CD8-positive, alpha-beta memory T cell (primary cell): ENCODE measurements around the gene GNA15. TPM values are rescaled to one million over a fixed set of nuclear protein-coding genes. Genes with fewer than 3 reads are reported as not detected.

Source experiments
- CTCF ChIA-PET: fragments of 350-600 bp; sonication (Branson Sonifier 250); formaldehyde crosslinking; loops from one replicate; lab custom pipeline; 2021; ENCODE audit warnings: antibody characterized with exemption; lab: Charles Lee
- POLR2A ChIA-PET: fragments of 350-600 bp; sonication (Branson Sonifier 250); formaldehyde crosslinking; loops from one replicate; lab custom pipeline; 2021; ENCODE audit warnings: antibody characterized with exemption; lab: Charles Lee
- DNase-seq, 5 donors: peaks; one replicate each; pipeline versions ENCODE4 v3.0.0 to v3.0.0-alpha.2; 2020 to 2022; ENCODE audit warnings: mixed read lengths in 1 of 5
- H3K27ac ChIP-seq: one replicate; pipeline ENCODE4 v1.7.0; 2013; ENCODE audit warnings: low read depth, mild to moderate bottlenecking, low read length, moderate library complexity
- H3K27me3 ChIP-seq: 2 replicates; pipeline ENCODE4 v1.7.0; 2013; ENCODE audit warnings: low read length, mild to moderate bottlenecking; ENCODE audit not compliant: insufficient read depth, poor library complexity, severe bottlenecking
- H3K36me3 ChIP-seq: 2 replicates; pipeline ENCODE4 v1.7.0; 2013; ENCODE audit warnings: mild to moderate bottlenecking, low read length, moderate library complexity; ENCODE audit not compliant: insufficient read depth
- H3K4me1 ChIP-seq: 2 replicates; pipeline ENCODE4 v1.7.0; 2013; ENCODE audit warnings: mild to moderate bottlenecking, low read length, moderate library complexity; ENCODE audit not compliant: insufficient read depth
- H3K4me3 ChIP-seq: 2 replicates; pipeline ENCODE4 v1.7.0; 2013; ENCODE audit warnings: mild to moderate bottlenecking, low read length
- H3K9me3 ChIP-seq: 2 replicates; pipeline ENCODE4 v1.7.0; 2013; ENCODE audit warnings: mild to moderate bottlenecking, low read length
- H3K27ac Mint-ChIP-seq, 8 donors: one replicate each; pipeline ENCODE4 v1.8.0; 2020 to 2021; ENCODE audit warnings: mixed read lengths in 8 of 8, mild to moderate bottlenecking in 6 of 8, inconsistent platforms in 3 of 8, moderate library complexity in 3 of 8
- H3K27me3 Mint-ChIP-seq, 2 donors: one replicate each; pipeline ENCODE4 v1.8.0; 2020 to 2021; ENCODE audit warnings: mixed read lengths in 2 of 2, mild to moderate bottlenecking in 1 of 2, moderate library complexity in 1 of 2
- H3K36me3 Mint-ChIP-seq, 3 donors: one replicate each; pipeline ENCODE4 v1.8.0; 2020 to 2021; ENCODE audit warnings: mixed read lengths in 3 of 3, inconsistent platforms in 1 of 3, mild to moderate bottlenecking in 1 of 3
- H3K4me1 Mint-ChIP-seq, 3 donors: one replicate each; pipeline ENCODE4 v1.8.0; 2020 to 2021; ENCODE audit warnings: mixed read lengths in 3 of 3, inconsistent platforms in 1 of 3, mild to moderate bottlenecking in 1 of 3
- H3K4me3 Mint-ChIP-seq, 7 donors: one replicate each; pipeline ENCODE4 v1.8.0; 2020 to 2021; ENCODE audit warnings: mixed read lengths in 7 of 7, mild to moderate bottlenecking in 6 of 7, moderate library complexity in 4 of 7, inconsistent platforms in 2 of 7
- H3K9me3 Mint-ChIP-seq, 5 donors: one replicate each; pipeline ENCODE4 v1.8.0; 2020 to 2022; ENCODE audit warnings: mixed read lengths in 5 of 5, mild to moderate bottlenecking in 3 of 5, moderate library complexity in 2 of 5, inconsistent platforms in 1 of 5
- polyA plus RNA-seq: library from polyadenylated mRNA; unstranded; fragments of 300-500 nt; fragmentation: Illumina TruSeq; gene quantifications from one replicate; pipeline ENCODE4 v1.2.3, GENCODE V29; 2021
- total RNA-seq, 2 experiments: library from RNA; stranded (reverse); gene quantifications; one replicate each; pipeline ENCODE4 v1.2.3, GENCODE V29; 2021

The GNA15 gene
- total and polyA plus RNA-seq, 3 experiments from 2014 or later: 0.59 to 3.9 (median 2.6) TPM

DNA sequence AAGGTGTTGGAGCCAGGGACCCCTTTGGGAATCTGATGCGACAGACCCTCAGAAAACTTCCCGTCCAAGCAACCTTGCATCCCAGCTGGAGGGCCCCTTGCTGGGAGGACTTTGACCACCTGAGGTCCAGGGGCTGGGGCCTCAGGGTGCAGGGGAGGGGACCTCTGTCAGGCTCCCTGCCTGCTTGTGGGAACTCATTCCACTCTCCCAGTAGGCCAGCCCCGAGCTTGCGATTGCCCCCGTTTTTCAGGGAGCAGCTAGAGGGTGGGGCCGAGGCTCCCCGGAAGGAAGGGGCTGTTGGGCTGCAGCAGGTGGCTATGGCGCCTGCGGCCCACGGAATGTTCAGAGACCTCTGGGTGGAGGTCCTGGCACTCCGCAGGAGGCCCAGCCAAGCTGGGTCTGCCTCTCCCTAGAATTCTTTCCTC, 38.9 kb upstream of the GNA15 start:
- ChIA-PET POLR2A (no interaction called here), CTCF (interaction anchor here (1.3 kb wide), 1 partner anchor 146 kb away, joined by 6 read pairs; no protein-coding TSS in a partner anchor)
- Mint-ChIP-seq H3K27ac (no peak overlapping the region), H3K36me3 (no peaks in the 10 kb centered on the region), H3K9me3 (no peaks in the 10 kb centered on the region), H3K4me1 (peaks cover 18 to 24% (median 23%) of the 10 kb centered on the region in 3 donors), H3K27me3 (peaks cover 17 to 31% of the 10 kb centered on the region in 2 donors), H3K4me3 (peak overlapping the region in 1 of 7 donors; percentile 24)
- no peaks in the 10 kb centered on the region for H3K36me3 ChIP-seq
- H3K27me3 ChIP-seq: peaks cover 11% of the 10 kb centered on the region
- DNase-seq: no peak
- no peaks in the 10 kb centered on the region for H3K9me3 ChIP-seq
- H3K4me3 ChIP-seq: no peak overlapping the region
- no peak overlapping the region for H3K27ac ChIP-seq
- H3K4me1 ChIP-seq: peaks cover 34% of the 10 kb centered on the region

DNA sequence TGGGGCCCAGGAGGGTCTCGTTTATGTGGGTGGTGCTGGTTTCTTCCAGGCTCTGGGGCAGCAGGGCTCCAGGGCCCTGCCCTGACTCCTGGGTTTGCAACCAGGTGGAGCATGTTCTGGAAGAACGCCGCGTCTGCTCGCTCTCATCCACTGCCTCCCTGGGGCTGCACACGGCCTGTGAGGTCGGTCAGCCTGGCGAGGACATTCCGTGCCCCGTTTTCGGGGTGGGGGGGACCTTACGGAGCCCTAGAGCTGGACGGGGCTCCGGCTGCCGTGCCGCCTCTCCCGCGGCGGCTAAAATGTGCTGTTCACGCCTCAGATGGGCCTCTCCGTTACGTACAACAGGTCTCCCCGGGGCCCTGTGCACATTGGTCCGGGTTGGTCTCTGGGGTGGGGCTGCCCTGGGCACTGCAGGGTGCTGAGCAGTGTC, 38.4 kb upstream of the GNA15 start:
- Mint-ChIP-seq H3K9me3 (no peaks in the 10 kb centered on the region), H3K4me1 (peaks cover 18 to 24% (median 23%) of the 10 kb centered on the region in 3 donors), H3K4me3 (peak overlapping the region in 2 of 7 donors; percentile 24 to 48), H3K27ac (no peak overlapping the region), H3K27me3 (peaks cover 17 to 31% of the 10 kb centered on the region in 2 donors), H3K36me3 (no peaks in the 10 kb centered on the region)
- peaks cover 34% of the 10 kb centered on the region for H3K4me1 ChIP-seq
- peaks cover 11% of the 10 kb centered on the region for H3K27me3 ChIP-seq
- H3K9me3 ChIP-seq: no peaks in the 10 kb centered on the region
- POLR2A ChIA-PET: no interaction called here
- CTCF ChIA-PET: interaction anchor here (1.3 to 1.8 kb wide), 2 partner anchors 9 to 147 kb away, joined by 6 read pairs; no protein-coding TSS in a partner anchor
- H3K27ac ChIP-seq: no peak overlapping the region
- DNase-seq: no peak
- no peaks in the 10 kb centered on the region for H3K36me3 ChIP-seq
- H3K4me3 ChIP-seq: no peak overlapping the region

DNA sequence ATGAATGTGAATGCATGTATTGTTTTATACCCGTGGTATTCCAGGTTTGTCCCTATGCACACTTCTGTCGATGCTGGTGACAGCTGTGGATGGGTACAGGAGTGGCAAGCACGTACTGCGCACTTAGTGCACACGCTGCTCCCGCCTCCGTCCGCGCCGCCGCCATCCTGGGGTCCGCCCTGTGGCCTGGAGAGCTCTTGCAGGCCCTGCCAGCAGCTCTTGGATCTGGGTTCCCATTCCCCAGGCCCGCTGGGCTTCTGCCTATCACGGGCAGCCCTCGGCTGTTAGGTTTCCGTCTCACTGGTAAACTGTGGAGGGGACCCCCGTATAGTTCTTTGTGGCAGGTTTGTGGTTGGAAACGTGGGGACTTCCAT, 37.7 kb upstream of the GNA15 start:
- H3K27me3 ChIP-seq: peaks cover 11% of the 10 kb centered on the region
- peaks cover 34% of the 10 kb centered on the region for H3K4me1 ChIP-seq
- H3K9me3 ChIP-seq: no peaks in the 10 kb centered on the region
- ChIA-PET CTCF (interaction anchor here (1.0 to 1.8 kb wide), 3 partner anchors 9 to 148 kb away, joined by 4 to 6 read pairs (median 6); no protein-coding TSS in a partner anchor), POLR2A (no interaction called here)
- no peak overlapping the region for H3K27ac ChIP-seq
- no peaks in the 10 kb centered on the region for H3K36me3 ChIP-seq
- Mint-ChIP-seq H3K36me3 (no peaks in the 10 kb centered on the region), H3K27ac (no peak overlapping the region), H3K4me1 (peaks cover 18 to 24% (median 23%) of the 10 kb centered on the region in 3 donors), H3K9me3 (no peaks in the 10 kb centered on the region), H3K27me3 (peaks cover 17 to 31% of the 10 kb centered on the region in 2 donors), H3K4me3 (peak overlapping the region in 2 of 7 donors; percentile 24 to 32)
- DNase-seq: no peak
- H3K4me3 ChIP-seq: no peak overlapping the region

DNA sequence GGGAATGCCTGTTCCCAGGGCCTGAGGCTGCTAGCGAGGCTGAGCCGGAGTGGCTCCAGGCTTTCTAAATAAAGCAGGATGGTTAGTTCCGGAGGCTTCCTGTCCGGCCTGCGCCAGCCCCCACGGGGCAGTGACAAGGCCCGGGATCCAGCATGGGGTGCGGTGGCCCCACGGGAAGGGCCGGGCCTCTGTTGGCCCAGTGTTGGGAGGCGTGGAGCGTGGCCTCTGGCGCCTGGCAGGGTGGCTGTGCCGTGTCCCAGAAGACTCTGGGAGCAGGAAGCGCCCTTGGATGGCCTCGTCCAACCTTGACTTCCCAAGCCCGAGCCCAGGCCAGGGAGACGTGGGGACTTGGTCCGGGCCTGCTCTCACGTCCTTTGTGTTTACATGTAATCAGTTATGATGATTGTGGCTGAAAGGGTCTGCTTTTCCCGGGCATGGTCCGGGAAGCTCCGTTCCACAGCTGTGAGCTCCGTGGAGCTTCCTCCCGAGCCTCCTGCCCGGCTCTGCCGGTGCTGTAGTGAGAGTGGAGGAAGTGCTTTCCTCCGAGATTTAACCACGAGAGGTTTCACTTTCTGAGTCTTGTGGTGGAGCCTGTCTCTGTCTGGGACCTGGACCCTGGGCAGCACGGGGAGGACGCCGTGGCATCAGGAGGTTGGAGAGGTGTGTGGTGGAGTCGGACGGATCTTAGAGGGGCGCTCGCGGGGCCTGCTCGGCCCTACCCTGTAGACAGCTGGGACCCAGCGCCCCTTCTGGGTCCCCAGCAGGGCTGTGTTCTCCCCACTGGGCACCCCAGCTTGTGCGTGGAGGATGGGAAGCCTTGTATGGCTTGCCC, 37.1 kb upstream of the GNA15 start:
- Mint-ChIP-seq H3K27me3 (peaks cover 17 to 31% of the 10 kb centered on the region in 2 donors), H3K36me3 (no peaks in the 10 kb centered on the region), H3K9me3 (no peaks in the 10 kb centered on the region), H3K27ac (peak overlapping the region in 3 of 8 donors; percentile 60 to 71 (median 64)), H3K4me3 (peak overlapping the region; percentile 21 to 81 (median 72)), H3K4me1 (peaks cover 18 to 24% (median 23%) of the 10 kb centered on the region in 3 donors)
- POLR2A ChIA-PET: no interaction called here
- Histone ChIP-seq H3K27me3 (peaks cover 11% of the 10 kb centered on the region), H3K9me3 (no peaks in the 10 kb centered on the region), H3K36me3 (no peaks in the 10 kb centered on the region), H3K4me1 (peaks cover 37% of the 10 kb centered on the region), H3K4me3 (peak overlapping the region; percentile 39), H3K27ac (no peak overlapping the region)
- CTCF ChIA-PET: interaction anchor here (0.5 to 1.8 kb wide), 4 partner anchors 10 to 116 kb away, joined by 3 to 6 read pairs (median 4); no protein-coding TSS in a partner anchor
- DNase-seq: peak in 2 of 5 donors; percentile 22 to 43

DNA sequence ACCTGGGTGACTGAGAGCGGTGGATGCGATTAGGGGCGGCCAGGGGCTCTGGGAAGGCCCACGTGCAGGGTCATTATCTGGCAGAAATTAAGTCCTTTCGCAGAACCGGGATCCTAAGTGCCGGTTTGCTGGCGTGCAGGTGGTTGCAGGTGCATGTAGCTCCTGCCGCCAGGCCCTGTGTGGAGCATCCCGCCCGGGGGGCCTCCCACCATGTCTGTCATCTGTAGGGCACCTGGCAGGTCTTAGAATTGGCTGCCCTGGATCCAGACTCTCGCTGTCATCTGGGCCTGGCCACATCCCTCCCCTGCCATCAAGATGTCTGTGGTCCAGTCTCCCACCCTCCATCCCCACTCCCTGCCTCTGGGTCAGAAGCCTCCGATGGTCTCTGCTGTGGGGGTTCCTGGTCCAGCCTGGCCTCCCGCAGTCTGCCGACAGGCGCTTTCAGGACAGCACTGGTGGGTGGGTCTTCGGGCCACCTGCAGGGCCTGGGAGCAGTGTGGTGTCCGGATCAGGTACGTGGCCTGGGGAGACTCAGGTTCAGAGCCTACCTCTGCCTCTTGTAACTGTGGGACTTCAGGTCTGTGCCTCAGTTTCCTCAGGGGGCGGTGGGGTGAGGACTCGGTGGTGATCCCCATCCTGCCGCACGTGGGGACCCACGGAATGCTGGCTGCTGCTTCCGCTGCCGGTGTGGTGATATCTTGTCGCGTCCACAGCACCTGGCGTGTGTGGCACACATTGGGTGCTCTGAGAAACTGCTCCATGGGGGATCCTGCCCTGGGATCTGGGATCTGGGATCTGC, 36.3 kb upstream of the GNA15 start:
- Histone ChIP-seq H3K36me3 (no peaks in the 10 kb centered on the region), H3K27me3 (peaks cover 11% of the 10 kb centered on the region), H3K9me3 (no peaks in the 10 kb centered on the region), H3K4me3 (peak overlapping the region; percentile 39), H3K4me1 (peaks cover 39% of the 10 kb centered on the region), H3K27ac (no peak overlapping the region)
- ChIA-PET POLR2A (no interaction called here), CTCF (interaction anchor here (0.5 to 1.8 kb wide), 5 partner anchors 9 to 117 kb away, joined by 3 to 6 read pairs (median 4); no protein-coding TSS in a partner anchor)
- Mint-ChIP-seq H3K4me3 (peak overlapping the region; percentile 21 to 81 (median 72)), H3K4me1 (peaks cover 23 to 29% (median 27%) of the 10 kb centered on the region in 3 donors), H3K9me3 (no peaks in the 10 kb centered on the region), H3K27ac (peak overlapping the region in 2 of 8 donors; percentile 64 to 71), H3K27me3 (peaks cover 23 to 35% of the 10 kb centered on the region in 2 donors), H3K36me3 (no peaks in the 10 kb centered on the region)
- no peak for DNase-seq

DNA sequence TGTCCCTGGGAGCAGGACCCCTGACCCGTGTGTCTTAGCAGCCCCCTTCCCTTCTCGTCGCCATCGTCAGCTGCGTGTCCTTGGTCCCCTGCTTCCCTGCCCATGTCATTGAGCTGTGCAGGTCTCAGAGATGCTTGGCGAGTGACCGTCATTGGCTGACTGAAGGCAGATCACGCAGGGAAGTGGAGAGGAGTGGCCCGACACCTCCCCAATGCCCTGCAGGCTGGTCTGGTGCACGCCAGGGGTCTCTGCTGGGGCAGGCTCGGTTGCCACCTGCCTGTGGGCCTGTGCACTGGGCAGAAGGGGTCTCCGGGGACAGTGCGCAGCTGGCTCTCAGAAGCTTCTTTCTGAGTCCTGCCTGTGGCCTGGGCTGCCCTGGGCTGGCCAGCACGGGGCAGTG, 35.5 kb upstream of the GNA15 start:
- H3K27me3 Mint-ChIP-seq: peaks cover 23 to 31% of the 10 kb centered on the region in 2 donors
- ChIA-PET POLR2A (no interaction called here), CTCF (interaction anchor here (1.0 kb wide), 1 partner anchor 25 kb away, joined by 5 read pairs; no protein-coding TSS in a partner anchor)
- H3K36me3 ChIP-seq: no peaks in the 10 kb centered on the region
- H3K36me3 Mint-ChIP-seq: no peaks in the 10 kb centered on the region
- H3K4me1 Mint-ChIP-seq: peaks cover 19 to 24% (median 23%) of the 10 kb centered on the region in 3 donors
- peaks cover 31% of the 10 kb centered on the region for H3K4me1 ChIP-seq
- H3K9me3 Mint-ChIP-seq: no peaks in the 10 kb centered on the region
- no peak for DNase-seq
- peaks cover 8% of the 10 kb centered on the region for H3K27me3 ChIP-seq
- no peak overlapping the region for H3K4me3 Mint-ChIP-seq
- no peak overlapping the region for H3K27ac ChIP-seq
- H3K9me3 ChIP-seq: no peaks in the 10 kb centered on the region
- no peak overlapping the region for H3K27ac Mint-ChIP-seq
- no peak overlapping the region for H3K4me3 ChIP-seq

DNA sequence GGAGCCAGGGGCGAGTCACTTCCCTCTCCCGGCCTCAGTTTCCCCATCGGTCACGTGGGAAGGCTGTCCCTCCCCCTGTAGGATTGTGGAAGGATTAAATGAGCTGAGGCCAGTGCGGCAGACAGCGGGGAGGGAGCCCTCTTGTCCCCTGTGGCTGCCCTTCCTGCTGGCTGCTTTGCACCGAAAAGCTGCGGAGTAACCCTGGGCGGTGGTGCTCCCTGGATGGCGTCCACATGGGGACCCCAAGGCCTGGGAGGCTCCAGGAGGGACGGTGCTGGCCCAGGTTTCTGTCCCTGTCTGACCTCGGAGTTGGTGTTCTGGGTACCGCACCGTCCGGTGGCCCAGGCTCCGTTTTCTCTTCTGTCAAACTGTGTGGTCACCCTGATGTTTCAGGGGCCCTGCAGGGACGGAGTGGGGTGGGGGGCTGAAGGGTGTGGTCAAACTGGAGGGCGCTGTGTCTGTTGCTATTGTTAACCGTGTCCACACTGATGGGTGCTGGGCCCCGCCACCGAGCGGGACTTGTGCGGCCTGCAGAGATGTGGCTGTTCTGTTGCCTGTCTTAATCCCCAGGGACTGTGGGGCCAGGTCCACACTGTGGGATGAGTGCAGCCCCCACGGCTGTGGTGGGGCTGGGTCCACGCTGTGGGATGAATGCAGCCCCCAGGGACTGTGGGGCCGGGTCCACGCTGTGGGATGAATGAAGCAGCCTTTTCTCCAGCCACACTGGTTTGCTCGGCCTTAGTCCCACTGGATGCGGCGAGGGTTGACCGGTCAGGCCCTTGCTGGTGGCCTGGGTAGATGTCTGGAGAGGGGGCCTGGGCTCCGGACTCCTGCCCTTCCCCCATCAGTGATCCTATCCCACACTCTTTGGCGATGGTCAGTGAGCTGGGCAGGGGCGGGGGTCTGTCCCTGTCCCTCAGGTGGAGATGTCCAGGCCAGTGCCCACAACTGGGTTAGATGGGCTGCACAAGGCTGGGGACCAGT, 34.8 kb upstream of the GNA15 start:
- H3K27ac ChIP-seq: no peak overlapping the region
- H3K36me3 Mint-ChIP-seq: no peaks in the 10 kb centered on the region
- H3K27me3 Mint-ChIP-seq: peaks cover 18 to 24% of the 10 kb centered on the region in 2 donors
- H3K27ac Mint-ChIP-seq: no peak overlapping the region
- H3K4me1 ChIP-seq: peaks cover 24% of the 10 kb centered on the region
- peaks cover 1% of the 10 kb centered on the region for H3K27me3 ChIP-seq
- no peak for DNase-seq
- peaks cover 12 to 17% (median 16%) of the 10 kb centered on the region in 3 donors for H3K4me1 Mint-ChIP-seq
- ChIA-PET POLR2A (no interaction called here), CTCF (no interaction called here)
- no peak overlapping the region for H3K4me3 ChIP-seq
- no peaks in the 10 kb centered on the region for H3K36me3 ChIP-seq
- H3K9me3 ChIP-seq: no peaks in the 10 kb centered on the region
- no peak overlapping the region for H3K4me3 Mint-ChIP-seq
- H3K9me3 Mint-ChIP-seq: no peaks in the 10 kb centered on the region
